K562 (cell line): ENCODE results near the gene MYBPC3. TPM values are rescaled to one million over a fixed set of nuclear protein-coding genes. Genes with fewer than 3 reads are reported as not detected.
A peak's percentile ranks its signal among the peaks of the same experiment; 100 is the strongest.

Experiments used
- E2F3 ChIP-seq: fragments of 250-450 bp; sonication (Bioruptor Pico); IDR thresholded peaks from 2 replicates; pipeline ENCODE4 v1.4.0; 2020; ENCODE audit warnings: mild to moderate bottlenecking
- E2F6 ChIP-seq, 2 experiments: IDR thresholded peaks; 2 replicates each; pipeline ENCODE4 v1.6.1; 2011; ENCODE audit warnings: borderline replicate concordance in 1 of 2, control low read depth in 1 of 2, low read depth in 1 of 2, low read length in 1 of 2, mild to moderate bottlenecking in 1 of 2, mixed read lengths in 1 of 2, moderate library complexity in 1 of 2; ENCODE audit not compliant: insufficient read depth in 1 of 2, insufficient read length in 1 of 2, poor library complexity in 1 of 2, severe bottlenecking in 1 of 2; ENCODE audit errors: extremely low read depth in 1 of 2
- EGR1 ChIP-seq: fragments of 450-650 bp; conservative IDR thresholded peaks from 2 replicates; pipeline ENCODE4 v1.6.1; 2017; ENCODE audit warnings: mild to moderate bottlenecking
- L3MBTL2 ChIP-seq: fragments of 450-650 bp; IDR thresholded peaks from 2 replicates; pipeline ENCODE4 v1.6.1; 2016; ENCODE audit warnings: mild to moderate bottlenecking, moderate library complexity
- MCM3 ChIP-seq: fragments of 450-650 bp; IDR thresholded peaks from 2 replicates; pipeline ENCODE4 v1.6.1; 2016
- MNT ChIP-seq, 2 experiments: fragments of 450-650 bp; conservative IDR thresholded peaks; 2 replicates each; pipeline ENCODE4 v1.6.1; 2017; ENCODE audit warnings: mild to moderate bottlenecking in 2 of 2, moderate library complexity in 2 of 2
- MYC ChIP-seq, 2 experiments: fragments of 250-450 bp in 1 of 2; sonication (Bioruptor Pico) in 1 of 2; IDR thresholded peaks; 2 replicates each; pipeline versions ENCODE4 v1.5.1 to v1.6.1; 2012 to 2021; ENCODE audit warnings: low read depth in 2 of 2, borderline replicate concordance in 1 of 2, improper control_type of control experiment in 1 of 2, low read length in 1 of 2, mild to moderate bottlenecking in 1 of 2, moderate library complexity in 1 of 2
- NFE2 ChIP-seq: IDR thresholded peaks from 2 replicates; pipeline ENCODE4 v1.6.1; 2014; ENCODE audit warnings: antibody characterized with exemption, low read depth
- NR2C1 ChIP-seq, 2 experiments: fragments of 450-650 bp; IDR thresholded peaks; 2 replicates each; pipeline ENCODE4 v1.6.1; 2017; ENCODE audit warnings: mild to moderate bottlenecking in 2 of 2, antibody characterized with exemption in 1 of 2, inconsistent platforms in 1 of 2, missing compliant biosample characterization in 1 of 2, missing genetic modification characterization in 1 of 2
- SRSF7 ChIP-seq: fragments of 200-400 bp; formaldehyde crosslinking; optimal IDR thresholded peaks from 2 replicates; pipeline ENCODE3; 2017; ENCODE audit warnings: mild to moderate bottlenecking, low read depth, low read length
- SUPT5H ChIP-seq: fragments of 450-650 bp; IDR thresholded peaks from 2 replicates; pipeline ENCODE4 v1.6.1; 2016
- XRCC5 ChIP-seq: fragments of 200-400 bp; formaldehyde crosslinking; IDR thresholded peaks from 2 replicates; pipeline ENCODE4 v1.6.1; 2017; ENCODE audit warnings: low read depth, mild to moderate bottlenecking, low read length
- ZBTB12 ChIP-seq: fragments of 250-450 bp; sonication (Bioruptor Pico); IDR thresholded peaks from 2 replicates; pipeline ENCODE4 v1.4.0; 2020
- ZBTB33 ChIP-seq: sonication (generic); formaldehyde crosslinking; IDR thresholded peaks from 2 replicates; pipeline ENCODE4 v1.8.1; 2023; ENCODE audit warnings: mild to moderate bottlenecking, missing genetic modification reagents
- ZKSCAN1 ChIP-seq: fragments of 150-350 bp; IDR thresholded peaks from 2 replicates; pipeline ENCODE4 v1.6.1; 2016; ENCODE audit warnings: low read depth, low read length
- ZKSCAN3 ChIP-seq: fragments of 250-450 bp; sonication (Bioruptor Pico); IDR thresholded peaks from 2 replicates; pipeline ENCODE4 v1.4.0; 2020
- ZNF584 ChIP-seq: fragments of 200-800 bp; sonication (Bioruptor generic); IDR thresholded peaks from 2 replicates; pipeline ENCODE4 v1.6.1; 2016; ENCODE audit warnings: low read depth, mild to moderate bottlenecking, missing genetic modification characterization, missing compliant biosample characterization
- ZNF639 ChIP-seq, 2 experiments: fragments of 200-800 bp in 1 of 2; sonication (Bioruptor generic) in 1 of 2; sonication (generic) in 1 of 2; formaldehyde crosslinking in 1 of 2; IDR thresholded peaks in 1 of 2; conservative IDR thresholded peaks in 1 of 2; 2 replicates each; pipeline versions ENCODE4 v1.5.0 to v1.6.1; 2016 to 2020; ENCODE audit warnings: missing compliant biosample characterization in 1 of 2, missing genetic modification characterization in 1 of 2, missing genetic modification reagents in 1 of 2
- polyA plus RNA-seq, 8 experiments: library from polyadenylated mRNA; depleted of rRNA in 4 of 8; stranded (reverse) in 5 of 8; unstranded in 3 of 8; fragments of >200 nt; fragmentation: Nextera tagmentation in 2 of 8; fragmentation: Illumina TruSeq in 1 of 8; extraction: Ambion mirVana in 2 of 8; extraction: Trizol in 1 of 8; gene quantifications; 2 replicates each; pipeline versions ENCODE4 v1.2.1 to v1.2.3, GENCODE V29; 2011 to 2014; ENCODE audit warnings: inconsistent platforms in 1 of 8, missing spikeins in 1 of 8
- total RNA-seq, 7 experiments: library from RNA; depleted of rRNA in 6 of 7; stranded (reverse); fragments of >200 nt in 6 of 7; fragmentation: Illumina TruSeq in 2 of 7; extraction: Trizol in 2 of 7; gene quantifications; 2 replicates each; pipeline versions ENCODE4 v1.2.1 to v1.2.3, GENCODE V29; 2011 to 2021; ENCODE audit warnings: low replicate concordance in 1 of 7

MYBPC3 gene
- total and polyA plus RNA-seq, 9 of the 15 experiments (the other 6 are each of a cell fraction or from before 2014, with no cell fraction given), result 0.01 TPM; not detected in 8

- TF ChIP-seq MYC (IDR thresholded peaks at IDR 0.05; ENCODE audit: low read depth, low read length) (peak; percentile 78), MYC (CRISPR knock-in tag; IDR thresholded peaks at IDR 0.05; ENCODE audit: borderline replicate concordance, low read depth) (no peak), NR2C1 (IDR thresholded peaks at IDR 0.05) (peak; percentile 87), NR2C1 (tag; IDR thresholded peaks at IDR 0.05) (peak; percentile 83), E2F3 (CRISPR knock-in tag) (0 out of 2 replicates have a peak, but pooled peaks have one; percentile 9), ZNF584 (CRISPR knock-in tag) (peak; percentile 76; the same call in 1 of the 2 replicates), ZBTB12 (CRISPR knock-in tag) (no peak), ZKSCAN1 (peak; percentile 48; the same call in 1 of the 2 replicates), L3MBTL2 (peak; percentile 77), SUPT5H (0 out of 2 replicates have a peak, but pooled peaks have one; percentile 40), XRCC5 (no peak), ZBTB33 (CRISPR knock-in tag) (peak; percentile 97), ZKSCAN3 (CRISPR knock-in tag) (no peak), MNT (conservative IDR thresholded peaks at IDR 0.05) (peak in 1 of 2 experiments; percentile 61; a peak in 2 of 4 replicates), EGR1 (peak; percentile 69), MCM3 (no peak), SRSF7 (no peak), NFE2 (peak; percentile 83), ZNF639 (CRISPR knock-in tag; conservative IDR thresholded peaks at IDR 0.05 in 1 of 2, IDR thresholded peaks at IDR 0.05 in 1 of 2) (peak in 1 of 2 experiments; percentile 47; a peak in 2 of 4 replicates), E2F6 (IDR thresholded peaks at IDR 0.05; ENCODE audit: borderline replicate concordance in 1 of 2, extremely low read depth in 1 of 2, insufficient read depth in 1 of 2, insufficient read length in 1 of 2, low read depth in 1 of 2, low read length in 1 of 2, poor library complexity in 1 of 2, severe bottlenecking in 1 of 2) (peak; percentile 44 to 46)
Measured at GRCh38 chr11:47394322-47395222, 42.1 kb upstream of the MYBPC3 start (continued).
